GM12878 (cell line): ENCODE data around the gene MYO15A. TPM values are rescaled to one million over a fixed set of nuclear protein-coding genes. Genes with fewer than 3 reads are reported as not detected.

Experiments used
- ATAC-seq: fragments of 200-7000 bp; cut with Tn5 transposase; 3 replicates; pipeline ENCODE4 v1.9.1; 2020; ENCODE audit warnings: mild to moderate bottlenecking, moderate library complexity
- BruUV-seq: library from RNA; stranded (reverse); fragments of 400-500 nt; replicated peaks from 2 replicates; lab custom pipeline; 2021; lab: Mats Ljungman, UMichigan
- CTCF ChIA-PET: fragments of 300-600 bp; sonication (Branson Sonifier 250); formaldehyde crosslinking; extraction: SDS; loops from one replicate; lab custom pipeline; 2021; ENCODE audit warnings: inconsistent platforms; lab: Yijun Ruan, JAX
- POLR2A ChIA-PET: fragments of 350-600 bp; formaldehyde crosslinking; extraction: SDS; loops from one replicate; lab custom pipeline; 2021; ENCODE audit warnings: inconsistent platforms; lab: Charles Lee
- RAD21 ChIA-PET: fragments of 300-600 bp; sonication (Branson Sonifier 250); formaldehyde crosslinking; loops from one replicate; lab custom pipeline; 2023; ENCODE audit warnings: antibody characterized with exemption; ENCODE audit not compliant: unreplicated experiment; lab: Charles Lee
- SMC1A ChIA-PET: fragments of 300-600 bp; sonication (Branson Sonifier 250); formaldehyde crosslinking; loops from one replicate; lab custom pipeline; 2023; ENCODE audit not compliant: unreplicated experiment, uncharacterized antibody; lab: Charles Lee
- DNase-seq: peaks from one replicate; pipeline ENCODE4 v3.0.0-alpha.2; 2011; ENCODE audit warnings: low read depth, low spot score
- FAIRE-seq: peaks from 3 replicates; lab custom pipeline; 2011; peaks lifted over from hg19 to GRCh38; lab: Jason Lieb, UNC
- H2AFZ ChIP-seq: 2 replicates; pipeline ENCODE4 v1.6.0; 2011; ENCODE audit warnings: low read depth, low read length, control low read depth; ENCODE audit not compliant: control insufficient read depth
- H3K27ac ChIP-seq: 2 replicates; pipeline ENCODE4 v1.5.1; 2011; ENCODE audit warnings: control low read depth; ENCODE audit not compliant: control insufficient read depth, insufficient read depth
- H3K27me3 ChIP-seq, 2 experiments: replicated peaks in 1 of 2; 2 replicates each; pipeline versions ENCODE4 v1.6.0 to v1.6.1; 2011; ENCODE audit warnings: low read length in 1 of 2; ENCODE audit not compliant: control insufficient read depth in 2 of 2, insufficient read depth in 2 of 2
- H3K36me3 ChIP-seq, 2 experiments: 2 replicates each; pipeline ENCODE4 v1.5.1; 2011; ENCODE audit warnings: low read length in 1 of 2; ENCODE audit not compliant: control insufficient read depth in 2 of 2, insufficient read depth in 2 of 2
- H3K4me1 ChIP-seq: 2 replicates; pipeline ENCODE4 v1.6.1; 2011; ENCODE audit warnings: mild to moderate bottlenecking, low read length, moderate library complexity, mixed read lengths; ENCODE audit not compliant: control insufficient read depth, insufficient read depth
- H3K4me2 ChIP-seq: 2 replicates; pipeline ENCODE4 v1.6.0; 2011; ENCODE audit warnings: control low read depth; ENCODE audit not compliant: control insufficient read depth, insufficient read depth
- H3K4me3 ChIP-seq: fragments of 200-600 bp; sonication (generic); 2 replicates; pipeline ENCODE4 v1.5.1; 2016
- H3K79me2 ChIP-seq: 2 replicates; pipeline ENCODE4 v1.6.0; 2011; ENCODE audit warnings: low read length; ENCODE audit not compliant: control insufficient read depth, insufficient read depth
- H3K9ac ChIP-seq: 2 replicates; pipeline ENCODE4 v1.8.0; 2011; ENCODE audit warnings: low read length, control low read depth, mixed read lengths; ENCODE audit not compliant: control insufficient read depth, insufficient read depth
- H3K9me3 ChIP-seq: replicated peaks from 3 replicates; pipeline ENCODE4 v1.5.1; 2011; ENCODE audit warnings: mild to moderate bottlenecking, low read length; ENCODE audit not compliant: control insufficient read depth, insufficient read depth
- H4K20me1 ChIP-seq: 2 replicates; pipeline ENCODE4 v1.6.0; 2011; ENCODE audit not compliant: control insufficient read depth, insufficient read depth
- BACH1 ChIP-seq: fragments of 450-650 bp; IDR thresholded peaks from 2 replicates; pipeline ENCODE4 v1.6.1; 2017; ENCODE audit warnings: mild to moderate bottlenecking, borderline replicate concordance
- BCL11A ChIP-seq: IDR thresholded peaks from 2 replicates; pipeline ENCODE4 v1.6.1; 2011; ENCODE audit warnings: low read depth, low read length
- BRCA1 ChIP-seq: IDR thresholded peaks from 2 replicates; pipeline ENCODE4 v1.6.1; 2011; ENCODE audit warnings: low read depth, low read length, improper control_type of control experiment
- CHD2 ChIP-seq: IDR thresholded peaks from 2 replicates; pipeline ENCODE4 v1.6.1; 2011; ENCODE audit warnings: low read depth, low read length, improper control_type of control experiment, borderline replicate concordance
- E2F8 ChIP-seq: fragments of 450-650 bp; IDR thresholded peaks from 2 replicates; pipeline ENCODE4 v1.6.1; 2018; ENCODE audit warnings: mild to moderate bottlenecking, low read depth, moderate library complexity; ENCODE audit not compliant: partially characterized antibody
- EZH2 ChIP-seq: IDR thresholded peaks from 2 replicates; pipeline ENCODE4 v1.6.1; 2012; ENCODE audit warnings: low read depth, mild to moderate bottlenecking, control low read depth, inconsistent platforms, low read length, borderline replicate concordance; ENCODE audit not compliant: control insufficient read depth
- FOXK2 ChIP-seq: fragments of 450-650 bp; IDR thresholded peaks from 2 replicates; pipeline ENCODE4 v1.6.1; 2017; ENCODE audit warnings: mild to moderate bottlenecking, moderate library complexity
- HSF1 ChIP-seq: fragments of 150-350 bp; IDR thresholded peaks from 2 replicates; pipeline ENCODE4 v1.6.1; 2014; ENCODE audit warnings: mild to moderate bottlenecking, low read depth, low read length
- IRF4 ChIP-seq: IDR thresholded peaks from 2 replicates; pipeline ENCODE4 v1.6.1; 2011; ENCODE audit warnings: low read depth, low read length
- MAX ChIP-seq: IDR thresholded peaks from 2 replicates; pipeline ENCODE4 v1.6.1; 2012; ENCODE audit warnings: low read depth, low read length, improper control_type of control experiment
- MTA3 ChIP-seq: IDR thresholded peaks from 2 replicates; pipeline ENCODE4 v1.6.1; 2012; ENCODE audit warnings: low read length, inconsistent platforms, borderline replicate concordance
- NBN ChIP-seq: fragments of 450-650 bp; IDR thresholded peaks from 2 replicates; pipeline ENCODE4 v1.6.1; 2016
- NR2C1 ChIP-seq: fragments of 450-650 bp; IDR thresholded peaks from 2 replicates; pipeline ENCODE4 v1.6.1; 2017; ENCODE audit warnings: antibody characterized with exemption, mild to moderate bottlenecking, moderate library complexity
- RAD21 ChIP-seq: IDR thresholded peaks from 2 replicates; pipeline ENCODE4 v1.6.1; 2011; ENCODE audit warnings: mild to moderate bottlenecking, low read depth, low read length, moderate library complexity; ENCODE audit not compliant: insufficient read depth
- SP1 ChIP-seq: IDR thresholded peaks from one replicate; pipeline ENCODE4 v1.6.1; 2011; ENCODE audit warnings: low read depth, low read length
- STAT3 ChIP-seq: IDR thresholded peaks from 2 replicates; pipeline ENCODE4 v1.6.1; 2011; ENCODE audit warnings: low read depth, low read length, improper control_type of control experiment
- TCF12 ChIP-seq: IDR thresholded peaks from 2 replicates; pipeline ENCODE4 v1.6.1; 2011; ENCODE audit warnings: low read depth, mild to moderate bottlenecking, low read length
- TCF3 ChIP-seq: IDR thresholded peaks from 2 replicates; pipeline ENCODE4 v1.6.1; 2012; ENCODE audit warnings: low read depth, mild to moderate bottlenecking, low read length, borderline replicate concordance; ENCODE audit not compliant: insufficient read depth
- TCF7 ChIP-seq: IDR thresholded peaks from 2 replicates; pipeline ENCODE4 v1.6.1; 2014; ENCODE audit warnings: antibody characterized with exemption, borderline replicate concordance
- ZNF217 ChIP-seq: fragments of 450-650 bp; IDR thresholded peaks from 2 replicates; pipeline ENCODE4 v1.6.1; 2017; ENCODE audit warnings: antibody characterized with exemption, mild to moderate bottlenecking
- WGBS: methylation state at CpG from one replicate; pipeline ENCODE4 v1.1.6; 2016; ENCODE audit warnings: low lambda C conversion rate; ENCODE audit not compliant: insufficient replicate concordance, insufficient coverage; ENCODE audit errors: missing lambda C conversion rate; 5-methylcytosine and 5-hydroxymethylcytosine counted together
- in situ Hi-C: fragments of 300-500 bp; cut with MboI; formaldehyde crosslinking; loops from 9 replicates; pipeline ENCODE4 v1.14.3; 2018; ENCODE audit warnings: mixed read lengths
- intact Hi-C: fragments of 100-400 bp; cut with micrococcal nuclease; formaldehyde crosslinking; loops from one replicate; pipeline ENCODE4 v1.14.2; 2022; ENCODE audit not compliant: unreplicated experiment
- polyA plus RNA-seq, 11 experiments: library from polyadenylated mRNA; depleted of rRNA in 4 of 11; unstranded in 6 of 11; stranded (reverse) in 5 of 11; fragments of >200 nt; fragmentation: Nextera tagmentation in 4 of 11; fragmentation: Illumina TruSeq in 1 of 11; extraction: Ambion mirVana in 4 of 11; extraction: Trizol in 1 of 11; gene quantifications; 1 replicate in 1 of 11; 2 replicates in 10 of 11; pipeline versions ENCODE4 v1.2.1 to v1.2.3, GENCODE V29; 2011 to 2016; ENCODE audit warnings: inconsistent platforms in 2 of 11, missing spikeins in 2 of 11, low read depth in 1 of 11
- total RNA-seq, 4 experiments: library from RNA; depleted of rRNA in 3 of 4; stranded (reverse); fragments of >200 nt in 3 of 4; fragmentation: Illumina TruSeq in 1 of 4; extraction: Trizol in 1 of 4; gene quantifications; 2 replicates each; pipeline versions ENCODE4 v1.2.1 to v1.2.3, GENCODE V29; 2013 to 2021

The MYO15A gene
- total and polyA plus RNA-seq, 10 of the 15 experiments (the other 5 are each of a cell fraction or from before 2014, with no cell fraction given), result 0.03 to 0.77 (median 0.21) TPM; not detected in 4

GRCh38 chr17:18194394-18194793 lies 85.8 kb downstream of the MYO15A start:
- peaks cover 30 to 51% of the 10 kb centered on the region in 2 experiments for H3K36me3 ChIP-seq
- WGBS, result 96% methylated on average over 4 of the region's 4 CpGs
- FAIRE-seq, result no peak
- no peak overlapping the region for H3K4me2 ChIP-seq
- H3K4me1 ChIP-seq, result no peaks in the 10 kb centered on the region
- RAD21 ChIA-PET, result no interaction called here
- ATAC-seq, result no peak
- CTCF ChIA-PET, result no interaction called here
- BruUV-seq, result no TSS peak
- SMC1A ChIA-PET, result no interaction called here
- POLR2A ChIA-PET, result no interaction called here
- H3K79me2 ChIP-seq, result peaks cover 61% of the 10 kb centered on the region
- H2AFZ ChIP-seq, result no peak overlapping the region
- no peak overlapping the region for H3K27ac ChIP-seq
- H3K27me3 ChIP-seq, result no peaks in the 10 kb centered on the region
- intact Hi-C loops (no loop called here), in situ Hi-C loops (no loop called here)
- DNase-seq, result no peak
- H4K20me1 ChIP-seq, result peaks cover 17% of the 10 kb centered on the region
- no peaks in the 10 kb centered on the region for H3K9me3 ChIP-seq
- H3K9ac ChIP-seq, result no peak overlapping the region
- H3K4me3 ChIP-seq, result no peak overlapping the region
- TF ChIP-seq BACH1 (no peak), TCF12 (no peak), STAT3 (no peak), RAD21 (no peak), TCF3 (no peak), IRF4 (no peak), BRCA1 (no peak), TCF7 (no peak), E2F8 (no peak), BCL11A (no peak), ZNF217 (no peak), EZH2 (no peak), SP1 (no peak), MAX (no peak), HSF1 (no peak), NR2C1 (no peak), CHD2 (no peak), NBN (no peak), FOXK2 (no peak), MTA3 (no peak)
- TF ChIP-seq, all 136 proteins: peak for 0
